Lower leg skin (tissue), 3 donors: ENCODE measurements around the gene PGBD5.

Source experiments
- CTCF ChIP-seq, 3 donors: fragments of 450-650 bp; IDR thresholded peaks; one replicate each; pipeline ENCODE4 v1.5.1; 2016; ENCODE audit warnings: antibody characterized with exemption in 3 of 3, mild to moderate bottlenecking in 3 of 3, moderate library complexity in 2 of 3
- POLR2A ChIP-seq, 2 donors: fragments of 450-650 bp; IDR thresholded peaks; one replicate each; pipeline ENCODE4 v1.6.1; 2016 to 2017; ENCODE audit warnings: antibody characterized with exemption in 2 of 2, mild to moderate bottlenecking in 1 of 2, moderate library complexity in 1 of 2

GRCh38 chr1:230348386-230349019 lies 77.6 kb downstream of the PGBD5 start:
- TF ChIP-seq CTCF (IDR thresholded peaks at IDR 0.05) (no peak), POLR2A (IDR thresholded peaks at IDR 0.05) (no peak)
